Measurements from ENCODE around the gene PRKAA1.

- no peak for TF ChIP-seq CTCF (conservative IDR thresholded peaks at IDR 0.05; ENCODE audit: low read depth, low read length)
- TF ChIP-seq CEBPB (IDR thresholded peaks at IDR 0.05; ENCODE audit: low read depth, low read length), result no peak
- TF ChIP-seq RCOR1 (IDR thresholded peaks at IDR 0.05; ENCODE audit: insufficient replicate concordance, low read length), result no peak
- no peak for TF ChIP-seq USF2 (IDR thresholded peaks at IDR 0.05; ENCODE audit: low read depth, low read length)
- no peak for TF ChIP-seq POLR2A (IDR thresholded peaks at IDR 0.05; ENCODE audit: low read depth, low read length)
- no peak for TF ChIP-seq RFX5 (IDR thresholded peaks at IDR 0.05; ENCODE audit: low read depth, low read length)
- no peak for TF ChIP-seq RAD21 (IDR thresholded peaks at IDR 0.05; ENCODE audit: low read length)
- TF ChIP-seq ELK1 (IDR thresholded peaks at IDR 0.05; ENCODE audit: borderline replicate concordance, low read depth, low read length), result no peak
- TF ChIP-seq MXI1 (IDR thresholded peaks at IDR 0.05; ENCODE audit: borderline replicate concordance, low read depth, low read length), result no peak
Observed at GRCh38 chr5:40720069-40720468, 78.1 kb downstream of the PRKAA1 start.
